ENCODE measurements around the gene KRTAP4-4.
"Not testable (repeated sequence)": the region's sequence is repeated elsewhere in the genome, so short reads cannot be mapped to it uniquely, and the experiment has no call there.

DNA sequence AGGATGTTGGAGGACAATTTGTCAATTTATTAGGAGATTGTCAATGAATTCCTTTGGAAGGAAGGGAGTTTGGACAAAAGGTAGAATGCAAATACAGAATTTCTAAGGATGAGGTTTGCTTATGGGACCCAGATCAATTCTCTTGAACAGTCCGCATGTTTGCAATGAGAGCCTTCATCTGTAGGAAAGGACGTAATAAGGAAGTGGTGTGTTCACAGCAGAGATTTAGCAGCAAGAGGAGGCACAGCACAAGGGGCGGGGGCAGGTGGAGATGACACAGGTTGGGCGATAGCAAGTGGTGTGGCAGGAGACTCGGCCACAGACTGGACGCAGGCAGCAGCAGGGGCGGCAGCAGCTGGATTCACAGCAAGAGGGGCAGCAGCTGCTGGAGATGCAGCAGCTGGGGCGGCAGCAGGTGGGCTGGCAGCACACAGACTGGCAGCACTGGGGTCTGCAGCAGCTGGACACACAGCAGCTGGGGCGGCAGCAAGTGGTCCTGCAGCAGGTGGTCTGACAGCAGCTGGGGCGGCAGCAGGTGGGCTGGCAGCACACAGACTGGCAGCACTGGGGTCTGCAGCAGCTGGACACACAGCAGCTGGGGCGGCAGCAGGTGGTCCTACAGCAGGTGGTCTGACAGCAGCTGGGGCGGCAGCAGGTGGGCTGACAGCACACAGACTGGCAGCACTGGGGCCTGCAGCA lies 37.1 kb downstream of the KRTAP4-4 start:
- TF ChIP-seq, protein P1, sequence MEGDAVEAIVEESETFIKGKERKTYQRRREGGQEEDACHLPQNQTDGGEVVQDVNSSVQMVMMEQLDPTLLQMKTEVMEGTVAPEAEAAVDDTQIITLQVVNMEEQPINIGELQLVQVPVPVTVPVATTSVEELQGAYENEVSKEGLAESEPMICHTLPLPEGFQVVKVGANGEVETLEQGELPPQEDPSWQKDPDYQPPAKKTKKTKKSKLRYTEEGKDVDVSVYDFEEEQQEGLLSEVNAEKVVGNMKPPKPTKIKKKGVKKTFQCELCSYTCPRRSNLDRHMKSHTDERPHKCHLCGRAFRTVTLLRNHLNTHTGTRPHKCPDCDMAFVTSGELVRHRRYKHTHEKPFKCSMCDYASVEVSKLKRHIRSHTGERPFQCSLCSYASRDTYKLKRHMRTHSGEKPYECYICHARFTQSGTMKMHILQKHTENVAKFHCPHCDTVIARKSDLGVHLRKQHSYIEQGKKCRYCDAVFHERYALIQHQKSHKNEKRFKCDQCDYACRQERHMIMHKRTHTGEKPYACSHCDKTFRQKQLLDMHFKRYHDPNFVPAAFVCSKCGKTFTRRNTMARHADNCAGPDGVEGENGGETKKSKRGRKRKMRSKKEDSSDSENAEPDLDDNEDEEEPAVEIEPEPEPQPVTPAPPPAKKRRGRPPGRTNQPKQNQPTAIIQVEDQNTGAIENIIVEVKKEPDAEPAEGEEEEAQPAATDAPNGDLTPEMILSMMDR (IDR thresholded peaks at IDR 0.05), result not testable (repeated sequence)
- not testable (repeated sequence) for TF ChIP-seq ZFX (IDR thresholded peaks at IDR 0.05; ENCODE audit: borderline replicate concordance)

Data from 22Rv1 (cell line).